GM19035 (cell line): ENCODE measurements around the gene SPIB.

Experiments
- ATAC-seq: cut with Tn5 transposase; IDR thresholded peaks from one replicate; pipeline ENCODE4 v1.9.1; 2021; ENCODE audit not compliant: unreplicated experiment

Gene SPIB

GRCh38 chr19:50417111-50418081 is 1.3 kb upstream of the SPIB start:
- no peak for ATAC-seq

GRCh38 chr19:50419022-50419579 is 363 bp downstream of the SPIB start:
- ATAC-seq: no peak

- no peak for ATAC-seq
These were observed 870 bp downstream of the SPIB start for GRCh38 chr19:50419580-50420035.

DNA sequence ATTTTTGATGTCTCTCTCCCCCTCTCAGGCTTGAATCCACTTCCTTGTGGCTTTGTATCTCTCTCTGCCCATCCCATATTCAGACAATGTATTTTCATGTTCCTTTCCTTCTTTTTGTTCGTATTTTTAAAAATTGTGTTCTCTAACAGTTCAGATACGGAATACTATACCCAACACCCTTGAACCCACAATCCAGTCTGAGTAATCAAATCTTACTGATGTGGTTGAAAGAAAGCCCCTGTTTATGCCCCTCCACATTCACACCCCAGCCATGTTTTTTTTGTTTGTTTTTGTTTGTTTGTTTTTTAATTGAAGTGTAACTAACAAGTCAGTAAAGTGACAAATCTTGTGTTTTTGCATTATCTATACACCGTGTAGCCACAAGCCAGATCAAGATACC is 1.4 kb downstream of the SPIB start:
- no peak for ATAC-seq

- ATAC-seq: no peak
These were observed 2.1 kb downstream of the SPIB start for GRCh38 chr19:50420808-50421207.

- ATAC-seq: no peak
These were observed 3.9 kb downstream of the SPIB start for GRCh38 chr19:50422397-50423278.

DNA sequence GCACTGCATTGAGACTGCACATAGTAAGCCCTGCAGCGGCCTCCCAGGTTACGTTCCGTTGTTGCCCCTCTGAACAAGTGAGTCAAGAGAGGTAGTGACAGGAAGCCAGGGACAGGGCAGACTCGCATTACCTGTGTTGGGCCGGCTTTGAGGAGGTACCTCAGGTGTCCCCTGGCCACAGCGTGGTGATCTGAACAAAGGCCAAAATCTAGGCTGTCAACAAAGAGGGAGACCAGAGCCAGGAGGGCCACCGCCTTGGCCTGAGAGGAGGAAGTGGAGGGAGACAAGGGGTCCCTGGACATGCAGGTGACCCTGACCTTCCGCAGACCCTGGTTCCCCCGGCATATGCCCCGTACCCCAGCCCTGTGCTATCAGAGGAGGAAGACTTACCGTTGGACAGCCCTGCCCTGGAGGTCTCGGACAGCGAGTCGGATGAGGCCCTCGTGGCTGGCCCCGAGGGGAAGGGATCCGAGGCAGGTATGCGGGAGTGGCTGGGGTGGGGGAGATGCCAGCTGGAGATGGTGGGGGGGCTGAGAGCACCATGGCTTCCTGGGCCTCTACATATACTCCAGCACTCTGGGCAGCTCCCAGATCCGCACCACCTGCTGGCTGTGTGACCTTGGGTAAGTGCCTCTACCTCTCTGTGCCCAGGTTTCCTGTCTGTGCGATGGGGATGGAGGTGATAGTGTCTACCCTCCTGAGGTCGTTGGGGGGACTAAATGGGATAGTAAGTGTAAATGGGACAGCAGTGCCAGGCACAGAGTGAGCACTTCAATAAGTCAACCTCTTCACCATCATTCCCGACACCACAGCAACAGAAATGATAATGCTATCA is 4.8 kb downstream of the SPIB start:
- no peak for ATAC-seq

GRCh38 chr19:50425581-50425980 is 6.8 kb downstream of the SPIB start:
- ATAC-seq: no peak

DNA sequence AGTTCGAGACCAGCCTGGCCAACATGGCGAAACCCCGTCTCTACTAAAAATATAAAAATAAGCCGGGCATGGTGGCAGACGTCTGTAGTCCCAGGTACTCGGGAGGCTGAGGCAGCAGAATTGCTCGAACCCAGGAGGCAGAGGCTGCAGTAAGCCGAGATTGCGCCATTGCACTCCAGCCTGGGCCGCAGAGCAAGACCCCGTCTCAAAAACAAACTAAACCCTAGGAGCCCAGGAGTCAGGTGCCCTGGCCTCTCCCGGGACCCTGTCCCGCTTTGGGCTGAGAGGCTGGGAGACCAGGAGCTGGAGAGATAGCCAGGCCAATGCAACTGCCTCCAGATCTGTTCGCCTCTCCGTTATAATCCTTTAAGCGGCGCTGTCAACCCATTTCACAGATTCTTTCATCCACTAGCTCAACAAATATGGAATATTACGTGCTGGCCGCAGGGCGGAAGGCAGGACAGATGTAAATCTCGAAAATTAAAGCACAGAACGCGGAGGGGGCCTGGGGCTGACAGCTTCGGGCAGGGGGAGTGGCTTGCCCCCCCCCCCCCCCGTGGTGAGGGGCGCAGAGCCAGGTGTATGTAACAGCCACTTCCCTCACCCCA is 8.7 kb downstream of the SPIB start:
- ATAC-seq: no peak

DNA sequence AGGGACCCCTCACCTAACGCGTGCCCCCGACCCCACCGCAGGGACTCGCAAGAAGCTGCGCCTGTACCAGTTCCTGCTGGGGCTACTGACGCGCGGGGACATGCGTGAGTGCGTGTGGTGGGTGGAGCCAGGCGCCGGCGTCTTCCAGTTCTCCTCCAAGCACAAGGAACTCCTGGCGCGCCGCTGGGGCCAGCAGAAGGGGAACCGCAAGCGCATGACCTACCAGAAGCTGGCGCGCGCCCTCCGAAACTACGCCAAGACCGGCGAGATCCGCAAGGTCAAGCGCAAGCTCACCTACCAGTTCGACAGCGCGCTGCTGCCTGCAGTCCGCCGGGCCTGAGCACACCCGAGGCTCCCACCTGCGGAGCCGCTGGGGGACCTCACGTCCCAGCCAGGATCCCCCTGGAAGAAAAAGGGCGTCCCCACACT is 9.3 kb downstream of the SPIB start:
- ATAC-seq: no peak

DNA sequence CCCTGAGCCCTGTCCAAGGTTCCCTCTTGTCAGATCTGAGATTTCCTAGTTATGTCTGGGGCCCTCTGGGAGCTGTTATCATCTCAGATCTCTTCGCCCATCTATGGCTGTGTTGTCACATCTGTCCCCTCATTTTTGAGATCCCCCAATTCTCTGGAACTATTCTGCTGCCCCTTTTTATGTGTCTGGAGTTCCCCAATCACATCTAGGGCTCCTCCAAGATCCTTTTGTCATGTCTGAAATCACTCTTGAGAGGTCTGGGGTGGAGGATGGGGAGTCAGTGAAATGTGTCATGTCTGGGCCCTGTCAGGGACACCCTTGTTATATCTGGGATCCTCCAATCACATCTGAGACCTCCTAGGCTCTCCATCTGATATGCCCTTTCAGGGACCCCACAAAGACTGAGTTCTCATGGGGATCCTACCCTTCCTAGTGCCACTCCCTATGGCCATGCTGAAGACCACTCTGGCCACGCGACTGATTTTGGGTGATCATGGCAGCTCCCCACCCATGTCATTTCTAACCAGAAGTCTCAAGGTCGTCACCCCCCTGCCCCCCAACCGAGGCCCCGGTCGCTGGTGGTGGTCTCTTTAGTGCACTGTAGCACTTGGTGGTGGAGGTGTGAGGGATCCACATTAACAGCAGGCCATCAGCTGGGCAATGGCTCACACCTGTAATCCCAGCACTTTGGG is 10.2 kb downstream of the SPIB start:
- ATAC-seq: no peak

GRCh38 chr19:50430888-50431342 is 12.2 kb downstream of the SPIB start:
- ATAC-seq: no peak

DNA sequence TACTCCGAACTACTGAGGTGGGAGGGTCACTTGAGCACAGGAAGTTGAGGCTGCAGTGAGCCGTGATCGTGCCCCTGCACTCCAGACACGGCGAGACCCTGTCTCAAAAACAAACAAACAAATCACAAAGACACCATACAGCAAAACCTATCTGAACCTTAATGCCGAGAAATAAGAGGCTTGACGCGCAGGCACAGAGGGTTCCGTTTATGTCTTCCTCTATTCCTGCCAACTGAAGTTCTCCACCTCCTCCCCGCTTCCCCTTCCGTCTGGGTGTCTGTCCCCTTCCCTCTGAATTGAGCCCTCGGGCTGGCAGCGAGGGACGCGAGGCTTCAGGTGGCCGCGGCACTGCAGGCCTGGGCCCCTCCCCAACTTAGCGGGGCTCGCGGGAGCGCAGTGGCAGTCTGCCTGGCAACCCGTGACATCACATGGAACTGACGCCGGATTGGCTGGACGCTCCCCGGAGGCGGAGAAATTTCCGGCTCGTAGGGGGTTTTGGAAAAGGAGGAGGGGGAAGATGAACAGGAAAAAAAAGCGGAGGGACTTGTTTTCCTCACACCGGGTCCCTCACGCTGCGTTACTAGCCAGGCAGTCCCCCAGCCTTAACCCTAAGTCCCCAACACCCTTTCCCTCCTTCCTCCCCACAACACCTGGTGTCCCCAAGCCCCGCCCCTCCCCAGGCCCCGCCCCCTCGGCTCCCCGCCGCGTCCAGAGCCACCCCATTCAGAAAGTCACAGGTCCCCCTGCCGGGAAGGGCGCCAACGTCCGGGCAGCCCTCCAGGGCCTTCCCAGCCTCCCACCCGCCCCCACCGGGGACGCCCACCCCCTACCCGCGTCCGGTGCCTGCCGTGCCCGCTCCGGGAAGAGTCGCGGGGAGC is 12.8 kb downstream of the SPIB start:
- peak; percentile 83 for ATAC-seq

- ATAC-seq: no peak
These were observed 13.7 kb downstream of the SPIB start, which contains the start of gene MYBPC2 for GRCh38 chr19:50432221-50433028. TSS of gene MYBPC2 (plus strand) at chr19:50432892. CDS start at chr19:50432954, 62 bp downstream.

DNA sequence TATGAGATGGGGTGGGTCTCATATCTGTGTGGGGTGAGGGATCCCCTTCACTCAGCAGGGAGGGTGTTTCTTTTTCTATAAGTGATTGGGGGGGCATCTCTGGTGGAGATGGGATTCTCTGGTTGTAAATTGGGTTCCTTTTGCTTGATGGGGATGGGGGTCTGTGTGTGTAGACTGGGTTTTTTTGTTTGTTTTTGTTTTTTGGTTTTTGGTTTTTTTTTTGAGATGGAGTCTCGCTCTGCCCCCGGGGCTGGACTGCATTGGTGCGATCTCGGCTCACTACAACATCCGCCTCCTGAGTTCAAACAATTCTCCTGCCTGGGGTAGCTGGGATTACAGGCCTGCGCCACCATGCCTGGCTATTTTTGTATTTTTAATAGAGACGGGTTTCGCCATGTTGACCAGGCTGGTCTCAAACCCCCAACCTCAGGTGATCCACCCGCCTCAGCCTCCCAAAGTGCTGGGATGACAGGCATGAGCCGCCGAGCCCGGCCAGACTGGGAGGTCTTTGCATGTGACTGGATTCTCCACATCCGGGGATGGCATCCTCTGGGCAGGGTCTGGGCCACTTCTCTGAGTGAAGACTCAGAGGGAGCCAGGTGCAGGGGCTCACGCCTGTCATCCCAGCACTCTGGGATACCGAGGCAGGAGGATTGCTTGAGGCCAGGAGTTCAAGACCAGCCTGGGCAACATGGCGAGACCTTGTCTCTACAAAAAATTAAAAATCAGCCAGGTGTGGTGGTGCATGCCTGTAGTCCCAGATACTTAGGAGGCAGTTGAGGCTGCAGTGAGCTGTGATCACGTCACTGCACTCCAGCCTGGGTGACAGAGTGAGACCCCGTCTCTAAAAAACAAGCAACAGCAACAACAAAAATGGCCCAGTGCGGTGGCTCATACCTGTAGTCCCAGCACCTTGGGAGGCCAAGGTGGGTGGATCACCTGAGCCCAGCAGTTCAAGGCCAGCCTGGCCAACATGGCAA is 14.8 kb downstream of the SPIB start:
- no peak for ATAC-seq

DNA sequence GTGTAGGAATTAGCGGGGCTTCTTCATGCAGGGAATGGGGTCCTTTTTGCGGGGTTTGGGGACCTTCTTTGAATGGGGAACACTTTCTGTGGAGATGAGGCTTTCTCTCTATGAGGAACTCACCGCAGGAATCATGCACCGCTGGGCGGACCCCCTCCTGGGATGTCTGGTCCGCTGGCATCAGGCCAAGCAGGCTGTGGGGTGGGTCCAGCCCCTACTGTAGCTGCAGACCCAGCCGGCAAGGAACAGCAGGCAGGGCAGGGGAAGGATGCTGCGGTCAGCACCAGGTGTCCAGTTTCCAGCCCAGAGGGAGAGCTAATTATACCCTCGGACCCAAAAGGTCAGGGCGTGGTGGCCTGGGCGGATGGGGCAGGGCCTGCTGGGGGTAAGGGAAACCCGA is 15.8 kb downstream of the SPIB start:
- ATAC-seq: no peak
